MCF 10A (cell line): ENCODE results near the gene TH. TPM values are rescaled to one million over a fixed set of nuclear protein-coding genes. Genes with fewer than 3 reads are reported as not detected.
A peak's percentile ranks its signal among the peaks of the same experiment; 100 is the strongest.

ENCODE experiments used
- BruUV-seq: library from RNA; stranded (reverse); fragments of 400-500 nt; replicated peaks from 2 replicates; lab custom pipeline; 2021; lab: Mats Ljungman, UMichigan
- CTCF ChIA-PET: fragments of 300-600 bp; sonication (Branson Sonifier 250); formaldehyde crosslinking; extraction: SDS; loops from one replicate; lab custom pipeline; 2021; ENCODE audit warnings: antibody characterized with exemption, inconsistent platforms; lab: Yijun Ruan, JAX
- POLR2A ChIA-PET: fragments of 300-600, 350-650 bp; sonication (Branson Sonifier 250); formaldehyde crosslinking; extraction: SDS; loops from one replicate; lab custom pipeline; 2020; ENCODE audit warnings: antibody characterized with exemption, inconsistent platforms; lab: Yijun Ruan, JAX
- DNase-seq: peaks from one replicate; pipeline ENCODE4 v3.0.0-alpha.2; 2018; ENCODE audit not compliant: unreplicated experiment
- H3K27ac Mint-ChIP-seq: one replicate; pipeline ENCODE4 v1.8.0; 2022; ENCODE audit warnings: mild to moderate bottlenecking, low read depth, mixed read lengths; ENCODE audit not compliant: unreplicated experiment
- H3K27me3 Mint-ChIP-seq: one replicate; pipeline ENCODE4 v1.8.0; 2022; ENCODE audit warnings: mixed read lengths; ENCODE audit not compliant: insufficient read depth, unreplicated experiment
- H3K36me3 Mint-ChIP-seq: one replicate; pipeline ENCODE4 v1.8.0; 2022; ENCODE audit warnings: mild to moderate bottlenecking, moderate library complexity, mixed read lengths; ENCODE audit not compliant: insufficient read depth, unreplicated experiment
- H3K4me1 Mint-ChIP-seq: one replicate; pipeline ENCODE4 v1.8.0; 2022; ENCODE audit warnings: mixed read lengths; ENCODE audit not compliant: insufficient read depth, unreplicated experiment
- H3K4me3 Mint-ChIP-seq: one replicate; pipeline ENCODE4 v1.8.0; 2022; ENCODE audit warnings: mild to moderate bottlenecking, moderate library complexity, mixed read lengths; ENCODE audit not compliant: unreplicated experiment
- H3K9me3 Mint-ChIP-seq: one replicate; pipeline ENCODE4 v1.8.0; 2022; ENCODE audit warnings: mixed read lengths; ENCODE audit not compliant: unreplicated experiment
- intact Hi-C: fragments of 100-400 bp; cut with micrococcal nuclease; formaldehyde crosslinking; loops from 2 replicates; pipeline ENCODE4 v1.14.1; 2022
- total RNA-seq: library from RNA; stranded (reverse); gene quantifications from 2 replicates; pipeline ENCODE4 v1.2.3, GENCODE V29; 2022
- TF ChIP-seq, protein P1 (sequence below): fragments of 200-600 bp; IDR thresholded peaks from one replicate; pipeline ENCODE4 v1.8.0; 2022; ENCODE audit warnings: antibody characterized with exemption, mild to moderate bottlenecking; ENCODE audit not compliant: unreplicated experiment

Gene TH
- total RNA-seq, 1 experiment from 2014 or later = 1.1 TPM

DNA sequence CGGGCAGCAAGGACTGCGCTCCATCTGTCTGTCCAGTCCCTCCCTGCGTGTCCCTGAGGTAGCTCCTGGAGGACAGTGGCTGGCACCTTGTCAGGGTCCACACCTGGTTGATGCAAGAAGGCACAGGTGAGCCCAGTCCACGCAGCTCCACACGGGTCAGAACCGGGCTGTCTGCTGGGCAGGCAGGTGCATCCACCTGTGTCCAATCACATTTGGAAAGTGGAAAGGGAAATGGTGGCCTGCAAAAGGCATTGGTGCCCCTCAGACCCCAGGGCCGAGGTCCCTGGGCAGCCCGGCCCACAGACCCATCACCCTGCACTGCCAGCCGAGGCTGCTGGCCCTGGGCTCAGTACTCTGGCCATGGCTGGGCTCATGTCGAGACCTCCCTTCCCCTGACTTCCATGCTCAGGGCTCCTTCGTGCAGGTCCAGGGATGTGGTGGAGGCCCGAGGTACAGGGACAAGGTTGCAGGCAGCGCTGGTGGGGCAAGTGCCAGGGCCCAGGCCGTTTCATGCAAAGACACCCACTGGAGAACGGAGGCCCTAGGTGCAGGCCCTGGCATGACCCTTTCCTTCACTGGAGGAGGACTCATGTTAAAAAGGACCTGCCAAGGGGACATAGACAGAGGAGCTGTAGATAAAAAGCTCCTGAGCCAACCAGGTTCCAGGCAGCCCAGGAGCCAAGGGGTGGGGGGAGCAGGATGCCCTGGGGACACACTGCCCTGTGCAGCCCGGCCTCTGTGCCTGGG is 38.9 kb upstream of the TH start:
- H3K9me3 Mint-ChIP-seq = no peaks in the 10 kb centered on the region
- CTCF ChIA-PET = interaction anchor here (1.0 kb wide), 1 partner anchor 12 kb away, joined by 3 read pairs; no protein-coding TSS in a partner anchor
- no TSS peak for BruUV-seq
- H3K27me3 Mint-ChIP-seq = no peaks in the 10 kb centered on the region
- POLR2A ChIA-PET = no interaction called here
- intact Hi-C loops = no loop called here
- TF ChIP-seq, protein P1, sequence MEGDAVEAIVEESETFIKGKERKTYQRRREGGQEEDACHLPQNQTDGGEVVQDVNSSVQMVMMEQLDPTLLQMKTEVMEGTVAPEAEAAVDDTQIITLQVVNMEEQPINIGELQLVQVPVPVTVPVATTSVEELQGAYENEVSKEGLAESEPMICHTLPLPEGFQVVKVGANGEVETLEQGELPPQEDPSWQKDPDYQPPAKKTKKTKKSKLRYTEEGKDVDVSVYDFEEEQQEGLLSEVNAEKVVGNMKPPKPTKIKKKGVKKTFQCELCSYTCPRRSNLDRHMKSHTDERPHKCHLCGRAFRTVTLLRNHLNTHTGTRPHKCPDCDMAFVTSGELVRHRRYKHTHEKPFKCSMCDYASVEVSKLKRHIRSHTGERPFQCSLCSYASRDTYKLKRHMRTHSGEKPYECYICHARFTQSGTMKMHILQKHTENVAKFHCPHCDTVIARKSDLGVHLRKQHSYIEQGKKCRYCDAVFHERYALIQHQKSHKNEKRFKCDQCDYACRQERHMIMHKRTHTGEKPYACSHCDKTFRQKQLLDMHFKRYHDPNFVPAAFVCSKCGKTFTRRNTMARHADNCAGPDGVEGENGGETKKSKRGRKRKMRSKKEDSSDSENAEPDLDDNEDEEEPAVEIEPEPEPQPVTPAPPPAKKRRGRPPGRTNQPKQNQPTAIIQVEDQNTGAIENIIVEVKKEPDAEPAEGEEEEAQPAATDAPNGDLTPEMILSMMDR = no peak
- H3K27ac Mint-ChIP-seq = no peak overlapping the region
- no peaks in the 10 kb centered on the region for H3K36me3 Mint-ChIP-seq
- no peak overlapping the region for H3K4me3 Mint-ChIP-seq
- H3K4me1 Mint-ChIP-seq = peaks cover 6% of the 10 kb centered on the region
- DNase-seq = no peak

DNA sequence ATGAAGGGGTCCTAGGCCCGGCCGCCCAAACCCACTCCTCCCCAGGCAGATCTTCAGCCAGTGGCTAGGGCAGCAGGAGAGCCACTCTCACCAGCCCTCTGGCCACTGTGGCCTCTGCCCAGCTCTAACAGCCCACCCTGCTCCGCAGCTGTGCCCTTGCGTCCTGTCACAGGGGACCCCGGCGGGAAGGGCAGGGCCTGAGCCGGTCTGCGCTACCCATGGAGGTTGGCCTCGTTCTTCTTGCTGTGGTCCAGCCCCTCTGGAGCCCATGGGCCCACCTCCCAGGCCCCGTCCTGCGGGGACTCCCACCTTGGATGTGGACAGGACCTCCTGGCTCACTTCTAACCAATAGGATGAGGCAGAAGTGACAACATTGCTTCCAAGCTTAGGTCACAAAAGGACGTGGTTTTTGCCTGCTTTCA is 38.3 kb upstream of the TH start:
- no peak for DNase-seq
- H3K27ac Mint-ChIP-seq = no peak overlapping the region
- no peaks in the 10 kb centered on the region for H3K27me3 Mint-ChIP-seq
- intact Hi-C loops = no loop called here
- peaks cover 6% of the 10 kb centered on the region for H3K4me1 Mint-ChIP-seq
- TF ChIP-seq, protein P1 = no peak
- no peaks in the 10 kb centered on the region for H3K36me3 Mint-ChIP-seq
- no peaks in the 10 kb centered on the region for H3K9me3 Mint-ChIP-seq
- no peak overlapping the region for H3K4me3 Mint-ChIP-seq
- CTCF ChIA-PET = interaction anchor here (0.8 to 1.1 kb wide), 3 partner anchors 12 to 211 kb away, joined by 3 to 5 read pairs (median 3); no protein-coding TSS in a partner anchor
- no TSS peak for BruUV-seq
- POLR2A ChIA-PET = no interaction called here

DNA sequence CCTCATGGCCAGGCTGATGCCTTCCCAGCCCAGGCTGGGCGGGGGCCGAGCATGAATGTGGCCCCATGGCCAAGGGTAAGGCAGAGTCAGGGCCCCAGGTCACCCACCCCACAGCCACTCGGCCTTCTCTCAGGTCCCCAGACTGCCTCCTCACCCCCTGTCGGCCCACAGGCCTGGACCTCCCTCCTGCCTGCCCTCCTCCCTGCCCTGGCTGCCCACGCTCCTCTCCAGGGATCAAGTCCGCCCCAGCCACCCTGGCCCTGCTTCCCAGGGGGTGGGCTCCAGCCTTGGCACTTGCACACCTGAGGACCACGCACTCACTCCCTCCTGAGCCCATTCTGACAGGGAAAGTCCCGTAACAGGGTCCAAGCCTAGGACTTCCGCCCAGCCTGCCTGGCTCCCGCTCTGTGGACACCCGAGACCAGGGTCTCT is 37.8 kb upstream of the TH start:
- no peak overlapping the region for H3K4me3 Mint-ChIP-seq
- H3K36me3 Mint-ChIP-seq = no peaks in the 10 kb centered on the region
- TF ChIP-seq, protein P1 = no peak
- no peaks in the 10 kb centered on the region for H3K27me3 Mint-ChIP-seq
- no peak overlapping the region for H3K27ac Mint-ChIP-seq
- H3K9me3 Mint-ChIP-seq = no peaks in the 10 kb centered on the region
- ChIA-PET POLR2A (no interaction called here), CTCF (interaction anchor here (0.8 to 1.3 kb wide), 7 partner anchors 11 to 323 kb away, joined by 3 to 7 read pairs (median 3); no protein-coding TSS in a partner anchor)
- H3K4me1 Mint-ChIP-seq = peaks cover 6% of the 10 kb centered on the region
- no TSS peak for BruUV-seq
- intact Hi-C loops = no loop called here
- no peak for DNase-seq

DNA sequence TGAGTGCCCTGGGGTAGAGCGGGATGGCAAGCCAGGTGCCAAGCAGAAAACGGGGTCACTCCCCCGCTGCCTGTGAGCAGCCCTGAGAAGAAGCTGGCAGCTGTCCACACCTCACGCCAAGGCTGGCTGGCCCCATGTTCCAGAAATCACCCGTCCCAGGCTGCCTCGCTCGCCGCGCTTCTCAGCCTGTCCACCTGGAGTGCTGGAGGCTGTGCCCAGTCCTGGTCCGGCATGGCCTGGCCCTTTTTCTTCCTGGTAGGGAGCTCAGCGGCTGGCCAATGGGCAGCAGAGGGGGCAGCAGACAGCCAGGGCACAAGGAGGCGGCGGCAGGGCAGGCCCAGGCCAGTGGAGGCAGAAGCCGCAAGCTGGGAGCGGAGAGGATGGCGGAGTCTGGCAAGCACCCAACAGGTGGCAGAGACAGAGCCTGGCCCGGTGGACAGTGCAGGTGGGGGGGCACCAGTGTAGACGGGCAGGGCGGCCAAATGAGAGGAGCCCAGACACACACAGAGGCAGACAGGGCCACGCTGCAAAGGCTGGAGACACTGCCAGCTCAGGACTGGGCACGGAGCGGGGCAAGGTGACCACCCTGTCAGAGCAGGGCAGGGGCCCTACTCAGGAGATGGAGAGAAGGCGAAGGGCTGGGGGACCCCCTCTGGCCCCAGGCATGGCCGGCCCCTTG is 37.2 kb upstream of the TH start:
- Mint-ChIP-seq H3K27me3 (no peaks in the 10 kb centered on the region), H3K36me3 (no peaks in the 10 kb centered on the region), H3K27ac (no peak overlapping the region), H3K9me3 (no peaks in the 10 kb centered on the region), H3K4me1 (peaks cover 6% of the 10 kb centered on the region), H3K4me3 (no peak overlapping the region)
- intact Hi-C loops = no loop called here
- ChIA-PET CTCF (interaction anchor here (0.6 to 1.3 kb wide), 9 partner anchors 15 to 323 kb away, joined by 3 to 7 read pairs (median 4); no protein-coding TSS in a partner anchor), POLR2A (interaction anchor here (0.7 kb wide), 1 partner anchor 53 kb away, joined by 3 read pairs; no protein-coding TSS in a partner anchor)
- no TSS peak for BruUV-seq
- TF ChIP-seq, protein P1 = no peak
- DNase-seq = peak; percentile 20
